HepG2 (cell line): ENCODE results near the gene DLG5. TPM values are rescaled to one million over a fixed set of nuclear protein-coding genes. Genes with fewer than 3 reads are reported as not detected.

Experiments
- ATAC-seq: fragments of 200-7000 bp; cut with Tn5 transposase; 3 replicates; pipeline ENCODE4 v1.9.1; 2020; ENCODE audit warnings: mild to moderate bottlenecking, moderate library complexity
- BruUV-seq: library from RNA; stranded (reverse); fragments of 400-500 nt; replicated peaks from 2 replicates; lab custom pipeline; 2021; lab: Mats Ljungman, UMichigan
- CTCF ChIA-PET: fragments of 300-600 bp; formaldehyde crosslinking; extraction: SDS; loops from one replicate; lab custom pipeline; 2021; ENCODE audit warnings: low total read pairs, inconsistent platforms, low intra/inter-chr PET ratio; lab: Yijun Ruan, JAX
- POLR2A ChIA-PET: fragments of 350-600 bp; sonication (Branson Sonifier 250); formaldehyde crosslinking; loops from one replicate; lab custom pipeline; 2020; ENCODE audit warnings: antibody characterized with exemption, inconsistent platforms; lab: Yijun Ruan, JAX
- DNase-seq: peaks from one replicate; pipeline ENCODE4 v3.0.0-alpha.2; 2015; ENCODE audit warnings: low spot score
- FAIRE-seq: peaks from 3 replicates; lab custom pipeline; 2011; peaks lifted over from hg19 to GRCh38; lab: Jason Lieb, UNC
- H2AFZ ChIP-seq: one replicate; pipeline ENCODE4 v1.6.1; 2011; ENCODE audit warnings: low read length, inconsistent platforms
- H3K27ac ChIP-seq: fragments of 300-600 bp; 3 replicates; pipeline ENCODE4 v1.8.0; 2011; ENCODE audit warnings: mixed run types, mild to moderate bottlenecking, mixed read lengths, low read length, inconsistent platforms; ENCODE audit not compliant: insufficient read depth; ENCODE audit errors: extremely low read length
- H3K27me3 ChIP-seq, 2 experiments: fragments of 200-600 bp in 1 of 2; 2 replicates in 1 of 2; 3 replicates in 1 of 2; pipeline versions ENCODE4 v1.6.0 to v1.8.0; 2011; ENCODE audit warnings: low read length in 2 of 2, mild to moderate bottlenecking in 2 of 2, moderate library complexity in 2 of 2, inconsistent platforms in 1 of 2; ENCODE audit not compliant: insufficient read depth in 2 of 2, control insufficient read depth in 1 of 2
- H3K36me3 ChIP-seq, 2 experiments: fragments of 200-600 bp in 1 of 2; replicated peaks in 1 of 2; 2 replicates in 1 of 2; 3 replicates in 1 of 2; pipeline versions ENCODE4 v1.5.1 to v1.8.0; 2011; ENCODE audit warnings: low read length in 2 of 2, inconsistent platforms in 1 of 2; ENCODE audit not compliant: insufficient read depth in 2 of 2, control insufficient read depth in 1 of 2
- H3K4me1 ChIP-seq: 2 replicates; pipeline ENCODE4 v1.5.1; 2012; ENCODE audit warnings: low read length, inconsistent platforms; ENCODE audit not compliant: insufficient read depth
- H3K4me2 ChIP-seq: 2 replicates; pipeline ENCODE4 v1.6.0; 2011; ENCODE audit warnings: low read depth, low read length, inconsistent platforms
- H3K4me3 ChIP-seq, 3 experiments: fragments of 200-600 bp in 1 of 3; sonication (generic), shearing (Covaris generic) in 1 of 3; replicated peaks in 1 of 3; 2 replicates each; pipeline ENCODE4 v1.5.1; 2011 to 2016; ENCODE audit warnings: low read length in 3 of 3, inconsistent platforms in 2 of 3, low read depth in 2 of 3, mild to moderate bottlenecking in 2 of 3, control low read depth in 1 of 3, mixed read lengths in 1 of 3; ENCODE audit not compliant: insufficient read depth in 1 of 3
- H3K79me2 ChIP-seq: one replicate; pipeline ENCODE4 v1.6.1; 2011; ENCODE audit warnings: low read length, inconsistent platforms; ENCODE audit not compliant: insufficient read depth
- H3K9ac ChIP-seq: 2 replicates; pipeline ENCODE4 v1.6.0; 2011; ENCODE audit warnings: mild to moderate bottlenecking, low read depth, low read length, inconsistent platforms; ENCODE audit not compliant: insufficient read depth
- H3K9me3 ChIP-seq: 2 replicates; pipeline ENCODE4 v1.5.1; 2012; ENCODE audit warnings: mild to moderate bottlenecking, low read length
- H4K20me1 ChIP-seq: 2 replicates; pipeline ENCODE4 v1.6.0; 2011; ENCODE audit warnings: inconsistent platforms, mild to moderate bottlenecking, low read length, moderate library complexity; ENCODE audit not compliant: insufficient read depth
- ELF1 ChIP-seq: sonication (generic); formaldehyde crosslinking; IDR thresholded peaks from 2 replicates; pipeline ENCODE4 v1.4.0; 2020; ENCODE audit warnings: missing genetic modification reagents
- GTF2F1 ChIP-seq: fragments of 150-350 bp; IDR thresholded peaks from 2 replicates; pipeline ENCODE4 v1.6.1; 2014; ENCODE audit warnings: low read length
- HES4 ChIP-seq: sonication (generic); formaldehyde crosslinking; IDR thresholded peaks from 2 replicates; pipeline ENCODE4 v1.9.0; 2021; ENCODE audit warnings: mild to moderate bottlenecking, missing genetic modification reagents, borderline replicate concordance
- HNRNPK ChIP-seq: fragments of 200-400 bp; formaldehyde crosslinking; IDR thresholded peaks from 2 replicates; pipeline ENCODE4 v1.6.1; 2018; ENCODE audit warnings: low read length, low read depth, moderate library complexity, mild to moderate bottlenecking; ENCODE audit not compliant: poor library complexity, severe bottlenecking
- MED8 ChIP-seq: sonication (generic); formaldehyde crosslinking; IDR thresholded peaks from 2 replicates; pipeline ENCODE4 v1.8.1; 2023; ENCODE audit warnings: mild to moderate bottlenecking, missing genetic modification reagents; ENCODE audit not compliant: insufficient replicate concordance
- MTERF4 ChIP-seq: sonication (generic); formaldehyde crosslinking; IDR thresholded peaks from 2 replicates; pipeline ENCODE4 v1.8.0; 2023; ENCODE audit warnings: mild to moderate bottlenecking, missing genetic modification reagents
- PPARG ChIP-seq: conservative IDR thresholded peaks from 2 replicates; pipeline ENCODE4 v1.6.1; 2016; ENCODE audit warnings: missing biosample characterization, missing genetic modification reagents
- RARA ChIP-seq: IDR thresholded peaks from 2 replicates; pipeline ENCODE4 v1.6.1; 2016; ENCODE audit warnings: missing genetic modification reagents, missing compliant biosample characterization
- ZFP36L2 ChIP-seq: sonication (generic); formaldehyde crosslinking; IDR thresholded peaks from 2 replicates; pipeline ENCODE4 v1.4.0; 2020; ENCODE audit warnings: missing genetic modification reagents
- ZNF589 ChIP-seq: sonication (generic); formaldehyde crosslinking; conservative IDR thresholded peaks from 2 replicates; pipeline ENCODE4 v1.8.0; 2022; ENCODE audit warnings: mild to moderate bottlenecking, moderate library complexity, missing genetic modification reagents
- WGBS: methylation state at CpG from one replicate; pipeline ENCODE4 v1.1.6; 2017; ENCODE audit warnings: low lambda C conversion rate; 5-methylcytosine and 5-hydroxymethylcytosine counted together
- in situ Hi-C: cut with HindIII; loops from 2 replicates; pipeline ENCODE4 v1.10.0; 2017; ENCODE audit warnings: low pct_unique_long_range_greater_than_20kb; ENCODE audit not compliant: extremely low pct_ligation_motif_present
- intact Hi-C: fragments of 100-400 bp; cut with micrococcal nuclease; formaldehyde crosslinking; loops from one replicate; pipeline ENCODE4 v1.10.0; 2022; ENCODE audit not compliant: unreplicated experiment
- polyA plus RNA-seq, 8 experiments: library from polyadenylated mRNA; depleted of rRNA in 3 of 8; stranded (reverse) in 7 of 8; unstranded in 1 of 8; fragments of >200 nt; fragmentation: Illumina TruSeq in 4 of 8; extraction: Trizol in 4 of 8; gene quantifications; 2 replicates each; pipeline versions ENCODE4 v1.2.1 to v1.2.3, GENCODE V29; 2011 to 2016; ENCODE audit warnings: low read depth in 4 of 8, missing spikeins in 1 of 8, mixed read lengths in 1 of 8; ENCODE audit not compliant: insufficient read depth in 1 of 8
- total RNA-seq, 5 experiments: library from RNA; depleted of rRNA; stranded (reverse); fragments of >200 nt; fragmentation: Illumina TruSeq; extraction: Trizol; gene quantifications; 2 replicates each; pipeline ENCODE4 v1.2.3, GENCODE V29; 2016; ENCODE audit warnings: low read depth in 1 of 5
- TF ChIP-seq, protein P1 (sequence below): sonication (generic); formaldehyde crosslinking; IDR thresholded peaks from 2 replicates; pipeline ENCODE4 v1.4.0; 2020; ENCODE audit warnings: low read depth, mild to moderate bottlenecking, missing genetic modification reagents
- TF ChIP-seq, protein P2 (sequence below): sonication (generic); formaldehyde crosslinking; IDR thresholded peaks from 2 replicates; pipeline ENCODE4 v1.5.0; 2020; ENCODE audit warnings: mild to moderate bottlenecking, missing genetic modification reagents

Gene DLG5
- total and polyA plus RNA-seq, 2 of the 13 experiments (the other 11 are each of a cell fraction or from before 2014, with no cell fraction given) = 15.5 to 18.2 TPM

DNA sequence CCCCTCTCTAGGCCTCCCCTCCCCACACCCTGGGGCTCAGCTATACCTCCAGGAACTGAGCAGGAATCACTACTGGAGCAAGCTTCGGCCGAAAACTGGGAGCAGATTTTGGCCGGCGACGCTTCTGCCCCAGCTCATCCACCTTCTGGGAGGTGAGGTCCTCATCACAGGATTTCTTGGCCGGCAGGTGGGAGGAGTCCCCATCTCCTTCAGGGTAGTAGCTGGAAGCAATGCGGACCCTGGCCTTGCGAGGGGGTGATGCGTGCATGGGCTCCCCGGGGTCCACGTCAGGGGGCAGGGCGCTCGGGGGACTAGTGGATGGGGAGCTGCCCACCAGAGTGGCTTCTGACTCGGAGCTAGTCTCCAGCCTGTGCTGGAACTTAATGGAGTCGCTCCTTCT is 105.5 kb downstream of the DLG5 start:
- no peak overlapping the region for H3K27ac ChIP-seq
- peaks cover 43 to 75% of the 10 kb centered on the region in 2 experiments for H3K36me3 ChIP-seq
- no peaks in the 10 kb centered on the region for H3K79me2 ChIP-seq
- CTCF ChIA-PET = no interaction called here
- ATAC-seq (no peak), DNase-seq (no peak), FAIRE-seq (no peak)
- 98% methylated on average over 15 of the region's 15 CpGs for WGBS
- in situ Hi-C loops (no loop called here), intact Hi-C loops (no loop called here)
- no peak overlapping the region for H3K4me2 ChIP-seq
- H3K4me3 ChIP-seq = no peak overlapping the region
- no peak overlapping the region for H2AFZ ChIP-seq
- POLR2A ChIA-PET = no interaction called here
- TF ChIP-seq, protein P1, sequence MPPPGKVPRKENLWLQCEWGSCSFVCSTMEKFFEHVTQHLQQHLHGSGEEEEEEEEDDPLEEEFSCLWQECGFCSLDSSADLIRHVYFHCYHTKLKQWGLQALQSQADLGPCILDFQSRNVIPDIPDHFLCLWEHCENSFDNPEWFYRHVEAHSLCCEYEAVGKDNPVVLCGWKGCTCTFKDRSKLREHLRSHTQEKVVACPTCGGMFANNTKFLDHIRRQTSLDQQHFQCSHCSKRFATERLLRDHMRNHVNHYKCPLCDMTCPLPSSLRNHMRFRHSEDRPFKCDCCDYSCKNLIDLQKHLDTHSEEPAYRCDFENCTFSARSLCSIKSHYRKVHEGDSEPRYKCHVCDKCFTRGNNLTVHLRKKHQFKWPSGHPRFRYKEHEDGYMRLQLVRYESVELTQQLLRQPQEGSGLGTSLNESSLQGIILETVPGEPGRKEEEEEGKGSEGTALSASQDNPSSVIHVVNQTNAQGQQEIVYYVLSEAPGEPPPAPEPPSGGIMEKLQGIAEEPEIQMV = no peak
- TF ChIP-seq MED8 (CRISPR knock-in tag) = no peak
- TF ChIP-seq, protein P2, sequence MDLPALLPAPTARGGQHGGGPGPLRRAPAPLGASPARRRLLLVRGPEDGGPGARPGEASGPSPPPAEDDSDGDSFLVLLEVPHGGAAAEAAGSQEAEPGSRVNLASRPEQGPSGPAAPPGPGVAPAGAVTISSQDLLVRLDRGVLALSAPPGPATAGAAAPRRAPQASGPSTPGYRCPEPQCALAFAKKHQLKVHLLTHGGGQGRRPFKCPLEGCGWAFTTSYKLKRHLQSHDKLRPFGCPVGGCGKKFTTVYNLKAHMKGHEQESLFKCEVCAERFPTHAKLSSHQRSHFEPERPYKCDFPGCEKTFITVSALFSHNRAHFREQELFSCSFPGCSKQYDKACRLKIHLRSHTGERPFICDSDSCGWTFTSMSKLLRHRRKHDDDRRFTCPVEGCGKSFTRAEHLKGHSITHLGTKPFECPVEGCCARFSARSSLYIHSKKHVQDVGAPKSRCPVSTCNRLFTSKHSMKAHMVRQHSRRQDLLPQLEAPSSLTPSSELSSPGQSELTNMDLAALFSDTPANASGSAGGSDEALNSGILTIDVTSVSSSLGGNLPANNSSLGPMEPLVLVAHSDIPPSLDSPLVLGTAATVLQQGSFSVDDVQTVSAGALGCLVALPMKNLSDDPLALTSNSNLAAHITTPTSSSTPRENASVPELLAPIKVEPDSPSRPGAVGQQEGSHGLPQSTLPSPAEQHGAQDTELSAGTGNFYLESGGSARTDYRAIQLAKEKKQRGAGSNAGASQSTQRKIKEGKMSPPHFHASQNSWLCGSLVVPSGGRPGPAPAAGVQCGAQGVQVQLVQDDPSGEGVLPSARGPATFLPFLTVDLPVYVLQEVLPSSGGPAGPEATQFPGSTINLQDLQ = no peak
- H3K9ac ChIP-seq = no peak overlapping the region
- H3K4me1 ChIP-seq = peaks cover 4% of the 10 kb centered on the region
- no TSS peak for BruUV-seq
- no peaks in the 10 kb centered on the region for H3K27me3 ChIP-seq
- no peaks in the 10 kb centered on the region for H3K9me3 ChIP-seq
- H4K20me1 ChIP-seq = no peaks in the 10 kb centered on the region

DNA sequence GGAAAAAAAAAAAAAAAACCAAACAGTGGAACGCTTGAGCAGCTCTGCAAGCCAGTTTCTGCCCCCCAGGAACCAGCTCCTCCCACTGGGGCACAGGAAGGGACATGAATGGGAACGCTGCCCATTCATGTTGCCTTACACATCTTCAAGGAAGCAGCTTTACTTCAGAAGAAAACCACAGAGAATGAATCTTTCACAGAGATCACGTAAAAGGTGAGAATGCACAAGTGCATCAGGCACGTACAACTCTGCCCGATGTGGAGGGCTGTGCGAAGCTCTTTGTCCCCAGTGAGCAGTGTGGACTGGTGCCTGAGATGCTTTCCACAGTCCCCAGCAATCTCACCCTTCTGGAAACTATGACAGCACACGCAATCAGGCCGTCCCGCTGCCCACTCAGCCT is 106.2 kb downstream of the DLG5 start:
- in situ Hi-C loops (no loop called here), intact Hi-C loops (no loop called here)
- Histone ChIP-seq H3K27ac (no peak overlapping the region), H3K79me2 (no peaks in the 10 kb centered on the region), H3K4me2 (no peak overlapping the region), H3K4me3 (no peak overlapping the region), H3K36me3 (peaks cover 44 to 82% of the 10 kb centered on the region in 2 experiments), H3K9ac (no peak overlapping the region), H2AFZ (no peak overlapping the region), H3K9me3 (no peaks in the 10 kb centered on the region), H4K20me1 (no peaks in the 10 kb centered on the region), H3K27me3 (no peaks in the 10 kb centered on the region), H3K4me1 (no peaks in the 10 kb centered on the region)
- POLR2A ChIA-PET = no interaction called here
- 96% methylated on average over 7 of the region's 9 CpGs for WGBS
- DNase-seq (no peak), FAIRE-seq (no peak), ATAC-seq (no peak)
- no TSS peak for BruUV-seq
- CTCF ChIA-PET = no interaction called here
- TF ChIP-seq, protein P1 = no peak
- TF ChIP-seq MTERF4 = no peak
- no peak for TF ChIP-seq HNRNPK
- no peak for TF ChIP-seq GTF2F1
- TF ChIP-seq ELF1 (CRISPR knock-in tag) = no peak
- TF ChIP-seq RARA (CRISPR knock-in tag) = no peak
- no peak for TF ChIP-seq ZNF589 (CRISPR knock-in tag)
- TF ChIP-seq PPARG (CRISPR knock-in tag) = no peak
- TF ChIP-seq ZFP36L2 (CRISPR knock-in tag) = no peak
- TF ChIP-seq HES4 (CRISPR knock-in tag) = no peak
